ENCODE results near the gene ERRFI1.

The ERRFI1 gene

GRCh38 chr1:8043621-8044020 is 17.5 kb upstream of the ERRFI1 start:
- POLR2A ChIA-PET (ENCODE audit: low non-redundant PET), result no interaction called here
- no peak for TF ChIP-seq CTCF (conservative IDR thresholded peaks at IDR 0.05; ENCODE audit: low read depth)

GRCh38 chr1:8042134-8042533 is 16.0 kb upstream of the ERRFI1 start:
- TF ChIP-seq CTCF (conservative IDR thresholded peaks at IDR 0.05; ENCODE audit: low read depth), result no peak
- H3K27ac ChIP-seq, result no peak overlapping the region
- no peak for DNase-seq (ENCODE audit: low spot score)
- ChIA-PET POLR2A (ENCODE audit: low non-redundant PET) (interaction anchor here (0.7 kb wide), 1 partner anchor 59 kb away, joined by 3 read pairs; no protein-coding TSS in a partner anchor), CTCF (no interaction called here)

More at GRCh38 chr1:8043621-8044020, 17.5 kb upstream of the ERRFI1 start:
- no peak overlapping the region for H3K27ac ChIP-seq
- CTCF ChIA-PET, result no interaction called here
- DNase-seq (ENCODE audit: low spot score), result no peak

- DNase-seq (ENCODE audit: low spot score), result peak; percentile 90
- CTCF ChIA-PET, result interaction anchor here (0.6 kb wide), 1 partner anchor 373 kb away, joined by 4 read pairs; no protein-coding TSS in a partner anchor
- no peak overlapping the region for H3K27ac ChIP-seq
- no peak for TF ChIP-seq CTCF (conservative IDR thresholded peaks at IDR 0.05; ENCODE audit: low read depth)
- POLR2A ChIA-PET (ENCODE audit: low non-redundant PET), result no interaction called here
These were observed 14.5 kb upstream of the ERRFI1 start for GRCh38 chr1:8040586-8040985.

GRCh38 chr1:8039071-8039470 is 13.0 kb upstream of the ERRFI1 start:
- ChIA-PET CTCF (no interaction called here), POLR2A (ENCODE audit: low non-redundant PET) (no interaction called here)
- TF ChIP-seq CTCF (conservative IDR thresholded peaks at IDR 0.05; ENCODE audit: low read depth), result no peak
- no peak overlapping the region for H3K27ac ChIP-seq
- no peak for DNase-seq (ENCODE audit: low spot score)

GRCh38 chr1:8035289-8035688 is 9.2 kb upstream of the ERRFI1 start:
- no peak for DNase-seq (ENCODE audit: low spot score)
- POLR2A ChIA-PET (ENCODE audit: low non-redundant PET), result interaction anchor here (0.5 kb wide), 1 partner anchor 132 kb away, joined by 3 read pairs; no protein-coding TSS in a partner anchor
- TF ChIP-seq CTCF (conservative IDR thresholded peaks at IDR 0.05; ENCODE audit: low read depth), result no peak
- no peak overlapping the region for H3K27ac ChIP-seq
- CTCF ChIA-PET, result no interaction called here

- ChIA-PET POLR2A (ENCODE audit: low non-redundant PET) (no interaction called here), CTCF (interaction anchor here (0.7 kb wide), 1 partner anchor 205 kb away, joined by 9 read pairs; no protein-coding TSS in a partner anchor)
- TF ChIP-seq CTCF (conservative IDR thresholded peaks at IDR 0.05; ENCODE audit: low read depth), result no peak
- no peak overlapping the region for H3K27ac ChIP-seq
- DNase-seq (ENCODE audit: low spot score), result no peak
These were observed 7.2 kb upstream of the ERRFI1 start for GRCh38 chr1:8033322-8033721.

All from RWPE1 (cell line).